ENCODE data around the gene NTN5.
A peak's percentile ranks its signal among the peaks of the same experiment; 100 is the strongest.

Gene NTN5

DNA sequence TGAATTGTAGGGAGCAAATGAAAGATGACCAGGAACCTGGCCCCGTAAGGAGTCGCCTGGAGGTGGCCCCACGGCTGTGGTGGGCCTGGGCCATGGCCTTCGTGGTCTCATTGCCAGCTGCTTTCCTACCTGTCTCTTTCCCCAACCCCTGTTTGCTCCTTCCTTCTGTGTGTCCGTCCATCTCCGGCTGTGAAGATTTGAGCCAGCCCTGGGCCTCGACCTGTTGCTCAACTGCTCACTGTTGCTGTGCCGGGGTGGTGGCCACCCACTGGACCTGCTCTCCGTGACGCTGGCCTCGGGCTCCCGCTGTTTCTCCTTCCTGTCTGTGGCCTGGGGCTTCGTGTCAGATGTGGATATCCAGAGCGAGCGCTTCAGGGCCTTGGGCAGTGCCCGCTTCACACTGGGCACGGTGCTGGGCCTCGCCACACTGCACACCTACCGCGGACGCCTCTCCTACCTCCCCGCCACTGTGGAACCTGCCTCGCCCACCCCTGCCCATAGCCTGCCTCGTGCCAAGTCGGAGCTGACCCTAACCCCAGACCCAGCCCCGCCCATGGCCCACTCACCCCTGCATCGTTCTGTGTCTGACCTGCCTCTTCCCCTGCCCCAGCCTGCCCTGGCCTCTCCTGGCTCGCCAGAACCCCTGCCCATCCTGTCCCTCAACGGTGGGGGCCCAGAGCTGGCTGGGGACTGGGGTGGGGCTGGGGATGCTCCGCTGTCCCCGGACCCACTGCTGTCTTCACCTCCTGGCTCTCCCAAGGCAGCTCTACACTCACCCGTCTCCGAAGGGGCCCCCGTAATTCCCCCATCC lies 44.1 kb downstream of the NTN5 start:
- no peak for FAIRE-seq

DNA sequence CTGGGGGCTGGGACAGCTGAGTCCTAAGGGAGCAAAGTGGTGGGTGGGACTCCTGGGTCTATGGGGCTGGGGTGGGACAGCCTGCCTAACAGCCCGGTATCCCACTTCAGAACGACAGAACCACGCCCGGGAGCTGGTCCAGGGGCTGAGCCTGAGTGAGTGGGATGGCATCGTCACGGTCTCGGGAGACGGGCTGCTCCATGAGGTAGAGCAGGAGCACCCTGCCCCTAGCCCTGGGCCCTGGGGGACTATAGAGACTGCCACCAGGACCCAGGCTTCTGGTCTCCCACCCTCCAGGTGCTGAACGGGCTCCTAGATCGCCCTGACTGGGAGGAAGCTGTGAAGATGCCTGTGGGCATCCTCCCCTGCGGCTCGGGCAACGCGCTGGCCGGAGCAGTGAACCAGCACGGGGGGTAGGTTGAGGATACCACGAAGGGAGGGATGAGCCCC lies 44.9 kb downstream of the NTN5 start:
- FAIRE-seq: no peak

- no peak for FAIRE-seq
Measured at GRCh38 chr19:48627201-48627864, 45.5 kb downstream of the NTN5 start.

- FAIRE-seq: no peak
Measured at GRCh38 chr19:48625891-48626327, 46.9 kb downstream of the NTN5 start.

- FAIRE-seq: no peak
Measured at GRCh38 chr19:48624791-48625723, 47.8 kb downstream of the NTN5 start.

DNA sequence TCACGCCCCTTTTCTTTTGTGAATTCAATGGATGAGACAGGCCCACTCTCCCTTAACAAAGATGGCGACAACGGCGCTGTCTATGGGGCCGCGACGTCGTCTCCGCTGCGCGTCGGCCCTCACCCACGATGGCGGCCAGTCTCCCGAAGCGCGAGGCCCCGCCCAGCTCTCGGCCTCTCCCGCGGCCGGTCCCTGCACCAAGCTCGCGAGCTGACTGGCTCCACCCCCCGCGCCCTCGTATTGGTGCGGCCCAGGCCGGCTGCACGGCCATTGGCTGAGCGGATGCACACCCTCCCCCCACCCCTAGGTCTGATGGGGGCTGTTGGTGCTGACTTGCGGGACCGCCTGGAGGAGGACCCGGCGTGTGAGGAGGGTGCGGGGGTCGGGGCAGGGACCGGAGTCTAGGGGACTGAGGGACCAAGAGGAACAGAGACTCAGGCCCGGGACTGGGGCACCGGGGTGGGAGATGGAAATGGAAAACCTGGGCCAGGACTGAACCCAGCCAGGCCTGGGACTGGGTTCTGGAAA lies 48.7 kb downstream of the NTN5 start:
- peak; percentile 96 for FAIRE-seq

GRCh38 chr19:48623556-48624066 lies 49.2 kb downstream of the NTN5 start:
- FAIRE-seq: no peak

DNA sequence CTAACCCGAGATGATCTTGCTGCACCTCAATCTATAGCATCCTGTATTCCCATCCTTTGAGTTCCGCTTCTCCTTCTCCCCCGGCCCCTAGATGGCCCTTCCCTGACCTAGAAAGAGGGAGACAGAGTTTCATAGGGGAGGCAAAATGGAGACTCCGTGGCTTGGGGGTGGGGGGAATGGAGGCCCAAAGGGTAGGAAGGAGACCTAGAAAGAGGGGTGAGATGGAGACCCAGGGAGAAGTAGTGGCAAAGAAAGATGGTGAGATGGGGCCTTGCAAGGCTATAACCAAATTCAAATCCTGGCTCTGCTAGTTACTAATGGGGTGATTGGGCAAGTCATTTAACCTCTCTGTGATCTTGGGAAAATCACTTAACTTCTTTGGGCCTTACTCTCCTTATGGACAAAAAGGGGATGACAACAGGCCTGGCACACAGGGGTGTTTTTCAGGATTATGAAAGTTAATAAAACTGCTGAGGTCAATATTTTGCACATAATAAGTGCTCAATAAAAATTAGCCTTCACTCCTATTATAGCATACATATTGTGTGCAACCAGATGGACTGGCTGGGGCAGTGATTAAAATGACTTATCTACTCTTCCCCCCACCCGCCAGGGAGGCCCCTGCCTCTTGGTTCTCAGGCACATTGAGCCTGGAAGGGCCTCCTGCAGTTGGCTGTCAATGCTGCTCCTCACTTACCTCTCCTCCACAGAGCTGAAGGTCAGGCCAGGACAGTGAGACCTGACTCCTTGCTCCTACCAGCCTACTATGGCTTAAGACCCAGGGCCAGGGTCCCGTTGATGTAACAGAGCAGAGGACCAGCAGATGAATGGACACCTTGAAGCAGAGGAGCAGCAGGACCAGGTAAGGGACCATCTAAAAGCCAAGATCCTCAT lies 52.9 kb downstream of the NTN5 start:
- FAIRE-seq: no peak

- FAIRE-seq: peak; percentile 98
Measured at GRCh38 chr19:48618916-48619691, 53.7 kb downstream of the NTN5 start, which contains the start of the genes RPL18 and SPHK2. Gene RPL18, minus strand, starts transcription at chr19:48619178. Its CDS starts 35 bp downstream, at chr19:48619143. Gene SPHK2, plus strand, starts transcription at chr19:48619506. Its CDS starts 1,009 bp downstream, at chr19:48620515.

- no peak for FAIRE-seq
Measured at GRCh38 chr19:48618278-48618915, 54.4 kb downstream of the NTN5 start.

GRCh38 chr19:48617146-48617937 lies 55.5 kb downstream of the NTN5 start:
- no peak for FAIRE-seq

DNA sequence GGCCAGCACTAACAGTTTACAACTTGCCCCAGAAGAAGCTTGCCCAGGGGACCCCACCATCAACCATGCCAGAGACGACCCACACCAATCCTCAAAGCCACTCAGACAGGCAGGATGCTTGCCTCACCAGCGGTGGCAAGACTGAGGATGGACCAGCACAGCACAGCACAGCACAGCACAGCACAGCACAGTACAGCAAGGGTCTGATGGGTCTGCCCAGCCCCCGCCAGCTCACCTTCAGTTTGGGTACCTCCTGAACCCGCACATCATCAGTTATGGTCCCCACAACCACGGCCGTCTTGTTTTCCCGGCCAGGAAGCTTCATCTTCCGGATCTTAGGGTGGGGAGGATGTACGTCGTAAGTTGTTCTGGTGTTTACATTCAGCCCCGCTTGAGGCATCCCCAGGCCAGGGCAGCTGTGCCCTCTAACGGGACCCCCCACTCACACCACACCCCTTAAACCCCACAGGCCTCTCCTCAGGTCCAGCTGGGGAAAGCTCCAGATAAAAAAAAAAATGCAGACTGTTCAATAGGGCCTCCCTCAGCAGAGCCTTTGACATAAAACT lies 56.2 kb downstream of the NTN5 start:
- no peak for FAIRE-seq

- FAIRE-seq: no peak
Measured at GRCh38 chr19:48616041-48616436, 56.8 kb downstream of the NTN5 start.

- no peak for FAIRE-seq
Measured at GRCh38 chr19:48615231-48616040, 57.4 kb downstream of the NTN5 start.

DNA sequence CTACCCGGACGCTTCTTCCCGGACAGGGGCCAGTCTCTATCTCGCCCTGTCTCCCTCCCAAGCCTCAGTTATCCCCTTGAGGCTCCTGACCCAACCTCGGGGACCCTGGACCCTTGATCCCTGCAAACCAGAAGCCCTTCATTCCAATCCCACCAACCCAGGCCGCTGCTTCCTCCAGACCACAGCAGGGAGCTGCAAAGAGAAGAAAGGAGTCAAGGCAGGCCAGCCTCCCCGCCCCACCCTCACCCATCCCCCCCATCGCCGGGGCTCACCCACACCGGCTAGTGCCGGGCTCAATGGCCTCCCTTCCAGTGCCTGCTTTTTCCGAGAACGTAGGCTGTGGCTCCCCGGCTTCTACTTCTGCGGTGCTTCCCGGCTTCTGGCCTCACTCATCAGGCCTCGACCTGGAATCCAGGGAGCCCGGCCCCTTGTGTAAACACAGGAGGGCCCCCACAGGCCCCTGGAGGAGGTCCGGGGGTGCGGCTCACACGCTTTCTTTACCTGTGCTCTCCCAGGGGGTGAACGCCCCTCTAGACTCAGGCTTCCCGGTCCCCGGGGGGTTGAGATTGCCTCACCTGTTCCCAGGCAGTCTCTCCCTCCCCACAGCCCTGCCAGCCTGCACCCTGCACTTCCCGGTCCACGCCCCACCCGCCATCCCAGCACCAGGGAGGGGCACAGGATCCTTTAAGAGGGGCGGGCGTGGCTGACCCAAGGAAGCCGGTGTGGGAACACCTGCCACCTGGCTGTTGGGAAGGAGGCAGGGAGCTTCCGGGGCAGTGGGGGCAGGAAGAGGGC lies 58.2 kb downstream of the NTN5 start, which contains the start of gene FAM83E:
TSS of gene FAM83E (minus strand) at position 641 of the 795 bp plus-strand sequence. CDS start 1,704 bp downstream, outside the sequence.
- peak; percentile 34 for FAIRE-seq

DNA sequence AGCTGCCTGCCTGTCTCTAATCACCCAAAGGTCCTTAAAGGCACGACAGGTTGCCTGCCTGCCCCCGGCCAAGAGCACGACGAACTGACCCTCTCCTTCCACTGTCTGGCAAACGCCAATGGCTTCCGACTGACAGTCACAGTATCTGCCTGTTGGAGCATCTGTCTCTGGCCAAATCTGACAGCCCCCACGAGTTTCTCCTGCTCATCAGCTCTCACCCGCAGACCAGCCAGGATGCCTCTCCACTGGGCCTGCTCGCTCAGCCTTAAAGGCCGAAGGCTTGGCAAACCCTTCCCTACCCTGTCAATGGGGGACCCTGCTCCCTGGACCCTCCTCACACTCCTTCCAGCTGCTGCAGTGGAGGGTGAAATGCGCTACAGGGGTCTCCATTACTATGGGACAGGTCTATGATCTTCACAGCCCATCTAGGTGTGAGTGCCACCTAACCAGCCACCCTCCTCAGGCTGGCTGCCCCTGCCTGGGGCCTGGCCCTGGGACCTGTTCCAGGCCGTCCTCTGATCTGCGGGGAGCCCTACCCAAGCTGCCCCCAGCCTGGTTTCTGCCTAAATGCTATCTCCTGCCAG lies 58.9 kb downstream of the NTN5 start:
- FAIRE-seq: no peak
